ENCODE data around the gene NRL. TPM values are rescaled to one million over a fixed set of nuclear protein-coding genes. Genes with fewer than 3 reads are reported as not detected.
"Not testable (repeated sequence)": the region's sequence is repeated elsewhere in the genome, so short reads cannot be mapped to it uniquely, and the experiment has no call there.

Gene NRL
- total and polyA plus RNA-seq, 2 donors (not counting 3 experiments of a cell fraction or from before 2014, with no cell fraction given) = 0.71 to 1.1 TPM

DNA sequence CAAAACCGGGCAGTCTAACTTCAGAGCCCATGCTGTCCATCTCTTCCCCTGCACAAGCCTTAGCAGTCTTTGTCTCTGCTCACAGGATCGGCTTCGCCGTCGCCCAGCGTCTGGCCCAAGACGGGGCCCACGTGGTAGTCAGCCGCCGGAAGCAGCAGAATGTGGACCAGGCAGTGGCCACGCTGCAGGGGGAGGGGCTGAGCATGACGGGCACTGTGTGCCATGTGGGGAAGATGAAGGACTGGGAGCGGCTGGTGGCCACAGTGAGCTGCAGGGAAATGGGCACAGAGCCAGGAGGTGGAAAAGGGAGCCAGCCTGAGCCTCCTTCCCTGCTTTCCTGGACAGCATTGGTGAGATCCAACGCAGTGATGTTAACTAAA is 77.1 kb downstream of the NRL start:
- H3K9me3 ChIP-seq (replicated peaks; ENCODE audit: control insufficient read depth, insufficient read depth, low read length) = peaks cover 2% of the 10 kb centered on the region
- no peaks in the 10 kb centered on the region for H3K79me2 ChIP-seq (ENCODE audit: control insufficient read depth, insufficient read depth, low read length)
- DNase-seq (ENCODE audit: low read depth, low spot score) (no peak), FAIRE-seq (no peak)
- intact Hi-C loops (cut with micrococcal nuclease) (loop anchor here (5.0 kb wide), 1 partner anchor 65 kb away; no protein-coding TSS in a partner anchor), dilution Hi-C loops (cut with MboI; ENCODE audit: extremely low pct_ligation_motif_present, low sequenced_read_pairs) (no loop called here)
- TF ChIP-seq GATA2 (IDR thresholded peaks at IDR 0.05; ENCODE audit: insufficient read depth, insufficient read length, low read depth, low read length) = no peak
- ChIA-PET CTCF (interaction anchor here (0.9 to 1.3 kb wide), 2 partner anchors 15 to 20 kb away, joined by 3 to 4 read pairs; no protein-coding TSS in a partner anchor), POLR2A (no interaction called here)
- no peak overlapping the region for H2AFZ ChIP-seq (ENCODE audit: low read depth, low read length)
- H3K4me3 ChIP-seq (replicated peaks in 1 of 3; ENCODE audit: insufficient read depth in 1 of 3, low read depth in 1 of 3, low read length in 3 of 3) = no peak overlapping the region
- no peak overlapping the region for H3K27ac ChIP-seq (ENCODE audit: insufficient read depth, low read depth, low read length)
- H3K36me3 ChIP-seq (ENCODE audit: control insufficient read depth in 2 of 2, extremely low read depth in 1 of 2, insufficient read depth in 2 of 2, low read length in 2 of 2) = no peaks in the 10 kb centered on the region
- H3K4me2 ChIP-seq (ENCODE audit: insufficient read depth, low read length) = no peak overlapping the region
- no peaks in the 10 kb centered on the region for H3K4me1 ChIP-seq (ENCODE audit: control insufficient read depth, extremely low read depth, insufficient read depth, low read length)
- no peaks in the 10 kb centered on the region for H3K9me1 ChIP-seq (replicated peaks; ENCODE audit: control insufficient read depth, extremely low read depth, insufficient read depth, low read length)
- no peaks in the 10 kb centered on the region for H3K27me3 ChIP-seq (ENCODE audit: control insufficient read depth in 2 of 2, insufficient read depth in 2 of 2, low read length in 2 of 2)
- no peaks in the 10 kb centered on the region for H4K20me1 ChIP-seq (replicated peaks; ENCODE audit: control insufficient read depth, extremely low read depth, insufficient read depth, low read length)
- H3K9ac ChIP-seq (replicated peaks; ENCODE audit: extremely low read depth, insufficient read depth, low read length) = no peak overlapping the region
- no TSS peak for BruUV-seq (replicated peaks)

DNA sequence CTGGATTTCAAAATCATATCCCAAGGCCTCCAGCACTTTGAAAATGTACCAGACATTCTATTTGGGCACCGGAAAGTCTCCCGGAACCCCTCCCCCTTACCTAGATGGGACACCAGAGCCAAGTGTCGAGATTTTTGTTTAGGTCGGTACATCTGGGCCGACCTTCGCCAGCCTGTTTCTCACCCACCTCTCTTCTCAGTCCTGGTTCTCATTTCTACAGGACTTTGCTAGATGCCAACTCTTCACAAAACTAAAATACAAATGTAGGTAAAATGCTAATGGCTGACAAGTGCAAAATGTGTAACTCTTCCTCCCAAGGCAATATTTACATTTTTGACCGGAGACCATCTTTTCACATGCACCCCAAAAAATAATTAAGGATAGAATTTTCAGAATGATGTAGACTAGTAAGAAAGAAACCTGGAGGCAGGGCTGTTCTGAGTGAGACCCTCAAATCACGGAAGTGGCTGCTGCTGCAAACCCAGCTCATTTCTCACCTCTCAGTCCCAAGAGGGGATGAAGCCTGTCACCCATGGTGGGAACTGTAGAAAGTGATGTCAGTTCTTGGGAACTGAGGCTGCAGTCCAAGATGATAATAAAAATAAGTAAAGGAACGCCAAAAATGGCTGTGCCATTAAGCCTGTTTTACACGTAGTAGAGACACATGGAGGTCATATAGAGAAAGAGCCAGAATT is 77.6 kb downstream of the NRL start:
- peak overlapping the region; percentile 82 for H2AFZ ChIP-seq (ENCODE audit: low read depth, low read length)
- H3K9me3 ChIP-seq (replicated peaks; ENCODE audit: control insufficient read depth, insufficient read depth, low read length); H4K20me1 ChIP-seq (replicated peaks; ENCODE audit: control insufficient read depth, extremely low read depth, insufficient read depth, low read length); H3K27ac ChIP-seq (ENCODE audit: insufficient read depth, low read depth, low read length); dilution Hi-C loops (cut with MboI; ENCODE audit: extremely low pct_ligation_motif_present, low sequenced_read_pairs); H3K4me1 ChIP-seq (ENCODE audit: control insufficient read depth, extremely low read depth, insufficient read depth, low read length); CTCF ChIA-PET; H3K9me1 ChIP-seq (replicated peaks; ENCODE audit: control insufficient read depth, extremely low read depth, insufficient read depth, low read length); H3K36me3 ChIP-seq (ENCODE audit: control insufficient read depth in 2 of 2, extremely low read depth in 1 of 2, insufficient read depth in 2 of 2, low read length in 2 of 2); H3K79me2 ChIP-seq (ENCODE audit: control insufficient read depth, insufficient read depth, low read length); BruUV-seq (replicated peaks); POLR2A ChIA-PET; DNase-seq (ENCODE audit: low read depth, low spot score); H3K27me3 ChIP-seq (ENCODE audit: control insufficient read depth in 2 of 2, insufficient read depth in 2 of 2, low read length in 2 of 2): not testable (repeated sequence)
- FAIRE-seq = peak; percentile 79
- H3K4me2 ChIP-seq (ENCODE audit: insufficient read depth, low read length) = peak overlapping the region; percentile 58
- intact Hi-C loops (cut with micrococcal nuclease) = loop anchor here (1.0 to 5.0 kb wide), 3 partner anchors 23 to 65 kb away; partner anchors contain the start of gene DHRS4L2
- peak overlapping the region; percentile 2 for H3K9ac ChIP-seq (replicated peaks; ENCODE audit: extremely low read depth, insufficient read depth, low read length)
- peak overlapping the region in 2 of 3 experiments; percentile 33 to 42 for H3K4me3 ChIP-seq (replicated peaks in 1 of 3; ENCODE audit: insufficient read depth in 1 of 3, low read depth in 1 of 3, low read length in 3 of 3)

Measured in endothelial cell of umbilical vein (primary cell).